Muscle layer of colon (tissue), 2 donors: Measurements from ENCODE around the gene KRT86.
A peak's percentile ranks its signal among the peaks of the same experiment; 100 is the strongest.
"Not testable (repeated sequence)": the region's sequence is repeated elsewhere in the genome, so short reads cannot be mapped to it uniquely, and the experiment has no call there.

Experiments
- H3K27ac ChIP-seq: one replicate; pipeline ENCODE4 v1.7.0; 2013; ENCODE audit warnings: low read depth, mild to moderate bottlenecking, low read length, moderate library complexity
- H3K27me3 ChIP-seq, 2 donors: one replicate each; pipeline ENCODE4 v1.7.0; 2013; ENCODE audit warnings: low read length in 2 of 2, mild to moderate bottlenecking in 2 of 2; ENCODE audit not compliant: insufficient read depth in 2 of 2, control insufficient read depth in 1 of 2
- H3K36me3 ChIP-seq: one replicate; pipeline ENCODE4 v1.7.0; 2013; ENCODE audit warnings: mild to moderate bottlenecking, low read length; ENCODE audit not compliant: insufficient read depth
- H3K4me1 ChIP-seq: one replicate; pipeline ENCODE4 v1.7.0; 2013; ENCODE audit warnings: mild to moderate bottlenecking, low read length; ENCODE audit not compliant: insufficient read depth
- H3K4me3 ChIP-seq, 2 donors: one replicate each; pipeline ENCODE4 v1.7.0; 2013; ENCODE audit warnings: low read length in 2 of 2, low read depth in 1 of 2, mild to moderate bottlenecking in 1 of 2, moderate library complexity in 1 of 2
- H3K9ac ChIP-seq: one replicate; pipeline ENCODE4 v1.7.0; 2013; ENCODE audit warnings: low read length
- H3K9me3 ChIP-seq: one replicate; pipeline ENCODE4 v1.7.0; 2013; ENCODE audit warnings: mild to moderate bottlenecking, low read length
- donor health status: abdominal sarcoma.
- donor health status: Adenocarcinoma of cecum.

Gene KRT86

GRCh38 chr12:52307836-52308805 is 33.7 kb downstream of the KRT86 start:
- H3K36me3 ChIP-seq = no peaks in the 10 kb centered on the region
- H3K9ac ChIP-seq = no peak overlapping the region
- peaks cover 18% of the 10 kb centered on the region for H3K4me1 ChIP-seq
- H3K4me3 ChIP-seq = peak overlapping the region; percentile 37 to 46
- peak overlapping the region; percentile 61 for H3K27ac ChIP-seq
- no peaks in the 10 kb centered on the region for H3K9me3 ChIP-seq
- peaks cover 0 to 23% of the 10 kb centered on the region in 2 donors for H3K27me3 ChIP-seq

- H3K36me3 ChIP-seq = no peaks in the 10 kb centered on the region
- H3K9ac ChIP-seq = no peak overlapping the region
- peak overlapping the region; percentile 61 for H3K27ac ChIP-seq
- no peaks in the 10 kb centered on the region for H3K9me3 ChIP-seq
- peaks cover 0 to 23% of the 10 kb centered on the region in 2 donors for H3K27me3 ChIP-seq
- peaks cover 18% of the 10 kb centered on the region for H3K4me1 ChIP-seq
- H3K4me3 ChIP-seq = peak overlapping the region in 1 of 2 donors; percentile 46
Observed at GRCh38 chr12:52308806-52309425, 34.5 kb downstream of the KRT86 start.

- H3K9ac ChIP-seq = no peak overlapping the region
- peaks cover 0 to 23% of the 10 kb centered on the region in 2 donors for H3K27me3 ChIP-seq
- H3K27ac ChIP-seq = peak overlapping the region; percentile 30
- no peaks in the 10 kb centered on the region for H3K9me3 ChIP-seq
- H3K4me3 ChIP-seq = no peak overlapping the region
- no peaks in the 10 kb centered on the region for H3K36me3 ChIP-seq
- H3K4me1 ChIP-seq = peaks cover 18% of the 10 kb centered on the region
Observed at GRCh38 chr12:52310622-52311284, 36.3 kb downstream of the KRT86 start.

- no peaks in the 10 kb centered on the region for H3K9me3 ChIP-seq
- no peak overlapping the region for H3K4me3 ChIP-seq
- H3K27me3 ChIP-seq = peaks cover 0 to 23% of the 10 kb centered on the region in 2 donors
- peaks cover 18% of the 10 kb centered on the region for H3K4me1 ChIP-seq
- H3K27ac ChIP-seq = peak overlapping the region; percentile 30
- no peak overlapping the region for H3K9ac ChIP-seq
- no peaks in the 10 kb centered on the region for H3K36me3 ChIP-seq
Observed at GRCh38 chr12:52311285-52311648, 36.8 kb downstream of the KRT86 start.

- Histone ChIP-seq H3K27ac (no peak overlapping the region), H3K9ac (no peak overlapping the region), H3K27me3 (peaks cover 0 to 23% of the 10 kb centered on the region in 2 donors)
Observed at GRCh38 chr12:52312086-52312485, 37.6 kb downstream of the KRT86 start.

GRCh38 chr12:52313461-52313860 is 39.0 kb downstream of the KRT86 start:
- H3K36me3 ChIP-seq = no peaks in the 10 kb centered on the region
- H3K27me3 ChIP-seq = peaks cover 0 to 14% of the 10 kb centered on the region in 2 donors
- peaks cover 18% of the 10 kb centered on the region for H3K4me1 ChIP-seq
- H3K9ac ChIP-seq = no peak overlapping the region
- no peak overlapping the region for H3K4me3 ChIP-seq
- no peak overlapping the region for H3K27ac ChIP-seq
- H3K9me3 ChIP-seq = no peaks in the 10 kb centered on the region

More at GRCh38 chr12:52312086-52312485, 37.6 kb downstream of the KRT86 start:
- H3K4me3 ChIP-seq = no peak overlapping the region
- H3K4me1 ChIP-seq = peaks cover 18% of the 10 kb centered on the region
- H3K9me3 ChIP-seq = no peaks in the 10 kb centered on the region
- H3K36me3 ChIP-seq = no peaks in the 10 kb centered on the region

GRCh38 chr12:52313926-52314325 is 39.5 kb downstream of the KRT86 start:
- Histone ChIP-seq H3K27me3 (peaks cover 0 to 11% of the 10 kb centered on the region in 2 donors), H3K9ac (no peak overlapping the region), H3K4me1 (peaks cover 15% of the 10 kb centered on the region), H3K27ac (no peak overlapping the region), H3K4me3 (no peak overlapping the region), H3K9me3 (no peaks in the 10 kb centered on the region), H3K36me3 (no peaks in the 10 kb centered on the region)

GRCh38 chr12:52314511-52314910 is 40.1 kb downstream of the KRT86 start:
- Histone ChIP-seq H3K9me3 (no peaks in the 10 kb centered on the region), H3K4me1 (peaks cover 12% of the 10 kb centered on the region), H3K27me3 (peaks cover 0 to 7% of the 10 kb centered on the region in 2 donors), H3K27ac (no peak overlapping the region), H3K4me3 (no peak overlapping the region), H3K36me3 (no peaks in the 10 kb centered on the region), H3K9ac (no peak overlapping the region)

- H3K27me3 ChIP-seq, H3K27ac ChIP-seq, H3K9me3 ChIP-seq, H3K36me3 ChIP-seq, H3K4me1 ChIP-seq, H3K9ac ChIP-seq, H3K4me3 ChIP-seq: not testable (repeated sequence)
Observed at GRCh38 chr12:52315721-52316120, 41.3 kb downstream of the KRT86 start.

- H3K36me3 ChIP-seq = no peaks in the 10 kb centered on the region
- H3K4me3 ChIP-seq = no peak overlapping the region
- H3K4me1 ChIP-seq = peaks cover 3% of the 10 kb centered on the region
- no peak overlapping the region for H3K9ac ChIP-seq
- peaks cover 0 to 8% of the 10 kb centered on the region in 2 donors for H3K27me3 ChIP-seq
- no peak overlapping the region for H3K27ac ChIP-seq
- no peaks in the 10 kb centered on the region for H3K9me3 ChIP-seq
Observed at GRCh38 chr12:52316290-52316689, 41.8 kb downstream of the KRT86 start.

- no peaks in the 10 kb centered on the region for H3K9me3 ChIP-seq
- H3K9ac ChIP-seq = no peak overlapping the region
- H3K27ac ChIP-seq = no peak overlapping the region
- peaks cover 0 to 11% of the 10 kb centered on the region in 2 donors for H3K27me3 ChIP-seq
- H3K4me3 ChIP-seq = no peak overlapping the region
- no peaks in the 10 kb centered on the region for H3K36me3 ChIP-seq
- H3K4me1 ChIP-seq = no peaks in the 10 kb centered on the region
Observed at GRCh38 chr12:52316701-52317100, 42.3 kb downstream of the KRT86 start.
